MCF 10A (cell line): Measurements from ENCODE around the gene GPR149. TPM values are rescaled to one million over a fixed set of nuclear protein-coding genes. Genes with fewer than 3 reads are reported as not detected.

Experiments used
- BruUV-seq: library from RNA; stranded (reverse); fragments of 400-500 nt; replicated peaks from 2 replicates; lab custom pipeline; 2021; lab: Mats Ljungman, UMichigan
- CTCF ChIA-PET: fragments of 300-600 bp; sonication (Branson Sonifier 250); formaldehyde crosslinking; extraction: SDS; loops from one replicate; lab custom pipeline; 2021; ENCODE audit warnings: antibody characterized with exemption, inconsistent platforms; lab: Yijun Ruan, JAX
- POLR2A ChIA-PET: fragments of 300-600, 350-650 bp; sonication (Branson Sonifier 250); formaldehyde crosslinking; extraction: SDS; loops from one replicate; lab custom pipeline; 2020; ENCODE audit warnings: antibody characterized with exemption, inconsistent platforms; lab: Yijun Ruan, JAX
- DNase-seq: peaks from one replicate; pipeline ENCODE4 v3.0.0-alpha.2; 2018; ENCODE audit not compliant: unreplicated experiment
- H3K27ac Mint-ChIP-seq: one replicate; pipeline ENCODE4 v1.8.0; 2022; ENCODE audit warnings: mild to moderate bottlenecking, low read depth, mixed read lengths; ENCODE audit not compliant: unreplicated experiment
- H3K27me3 Mint-ChIP-seq: one replicate; pipeline ENCODE4 v1.8.0; 2022; ENCODE audit warnings: mixed read lengths; ENCODE audit not compliant: insufficient read depth, unreplicated experiment
- H3K36me3 Mint-ChIP-seq: one replicate; pipeline ENCODE4 v1.8.0; 2022; ENCODE audit warnings: mild to moderate bottlenecking, moderate library complexity, mixed read lengths; ENCODE audit not compliant: insufficient read depth, unreplicated experiment
- H3K4me1 Mint-ChIP-seq: one replicate; pipeline ENCODE4 v1.8.0; 2022; ENCODE audit warnings: mixed read lengths; ENCODE audit not compliant: insufficient read depth, unreplicated experiment
- H3K4me3 Mint-ChIP-seq: one replicate; pipeline ENCODE4 v1.8.0; 2022; ENCODE audit warnings: mild to moderate bottlenecking, moderate library complexity, mixed read lengths; ENCODE audit not compliant: unreplicated experiment
- H3K9me3 Mint-ChIP-seq: one replicate; pipeline ENCODE4 v1.8.0; 2022; ENCODE audit warnings: mixed read lengths; ENCODE audit not compliant: unreplicated experiment
- intact Hi-C: fragments of 100-400 bp; cut with micrococcal nuclease; formaldehyde crosslinking; loops from 2 replicates; pipeline ENCODE4 v1.14.1; 2022
- total RNA-seq: library from RNA; stranded (reverse); gene quantifications from 2 replicates; pipeline ENCODE4 v1.2.3, GENCODE V29; 2022
- TF ChIP-seq, protein P1 (sequence below): fragments of 200-600 bp; IDR thresholded peaks from one replicate; pipeline ENCODE4 v1.8.0; 2022; ENCODE audit warnings: antibody characterized with exemption, mild to moderate bottlenecking; ENCODE audit not compliant: unreplicated experiment

GPR149 gene
- total RNA-seq, 1 experiment from 2014 or later = not detected

DNA sequence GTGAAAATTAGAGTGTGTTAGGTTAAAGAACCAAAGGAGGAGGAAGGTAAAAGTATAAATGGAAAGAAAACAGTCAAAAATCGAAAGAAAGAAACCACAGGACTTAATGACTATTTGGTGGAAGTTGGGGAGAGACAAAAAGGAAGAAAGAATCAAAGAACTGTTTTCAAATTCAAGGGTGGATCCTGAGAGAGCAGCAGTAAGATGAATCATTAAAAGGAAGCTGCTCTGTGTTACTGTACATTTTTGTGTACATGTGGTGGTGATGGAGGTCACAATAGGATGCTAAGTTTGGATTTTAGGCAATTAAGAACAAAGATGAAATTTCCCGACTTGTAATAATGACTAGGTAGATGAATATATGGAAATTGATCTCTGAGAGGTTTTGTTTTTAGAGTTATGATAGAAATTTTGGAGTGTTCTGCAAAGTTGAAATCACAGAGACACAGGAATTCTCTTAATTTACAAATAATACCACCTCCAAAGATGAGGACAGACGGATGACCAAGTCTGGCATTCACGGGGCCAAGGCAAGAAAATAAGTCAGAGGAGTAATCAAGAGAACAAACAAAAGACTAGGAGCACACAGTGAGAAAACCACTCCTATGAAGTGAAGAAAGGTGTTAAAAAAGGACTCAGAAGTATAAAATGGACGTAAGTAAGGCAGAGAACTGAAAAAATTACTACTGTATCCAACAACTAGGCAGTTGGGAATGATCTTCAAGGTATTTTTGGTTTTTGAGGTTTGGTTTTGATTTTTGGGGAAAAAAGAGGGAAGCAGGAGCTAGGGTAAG, 112.8 kb downstream of the GPR149 start:
- H3K9me3 Mint-ChIP-seq = no peaks in the 10 kb centered on the region
- intact Hi-C loops = no loop called here
- ChIA-PET CTCF (interaction anchor here (0.6 kb wide), 1 partner anchor 29 kb away, joined by 3 read pairs; no protein-coding TSS in a partner anchor), POLR2A (interaction anchor here (0.6 to 1.6 kb wide), 2 partner anchors 10 to 13 kb away, joined by 4 read pairs; no protein-coding TSS in a partner anchor)
- TF ChIP-seq, protein P1, sequence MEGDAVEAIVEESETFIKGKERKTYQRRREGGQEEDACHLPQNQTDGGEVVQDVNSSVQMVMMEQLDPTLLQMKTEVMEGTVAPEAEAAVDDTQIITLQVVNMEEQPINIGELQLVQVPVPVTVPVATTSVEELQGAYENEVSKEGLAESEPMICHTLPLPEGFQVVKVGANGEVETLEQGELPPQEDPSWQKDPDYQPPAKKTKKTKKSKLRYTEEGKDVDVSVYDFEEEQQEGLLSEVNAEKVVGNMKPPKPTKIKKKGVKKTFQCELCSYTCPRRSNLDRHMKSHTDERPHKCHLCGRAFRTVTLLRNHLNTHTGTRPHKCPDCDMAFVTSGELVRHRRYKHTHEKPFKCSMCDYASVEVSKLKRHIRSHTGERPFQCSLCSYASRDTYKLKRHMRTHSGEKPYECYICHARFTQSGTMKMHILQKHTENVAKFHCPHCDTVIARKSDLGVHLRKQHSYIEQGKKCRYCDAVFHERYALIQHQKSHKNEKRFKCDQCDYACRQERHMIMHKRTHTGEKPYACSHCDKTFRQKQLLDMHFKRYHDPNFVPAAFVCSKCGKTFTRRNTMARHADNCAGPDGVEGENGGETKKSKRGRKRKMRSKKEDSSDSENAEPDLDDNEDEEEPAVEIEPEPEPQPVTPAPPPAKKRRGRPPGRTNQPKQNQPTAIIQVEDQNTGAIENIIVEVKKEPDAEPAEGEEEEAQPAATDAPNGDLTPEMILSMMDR = no peak
- no peaks in the 10 kb centered on the region for H3K27me3 Mint-ChIP-seq
- no peak overlapping the region for H3K4me3 Mint-ChIP-seq
- BruUV-seq = no TSS peak
- peak overlapping the region; percentile 28 for H3K27ac Mint-ChIP-seq
- DNase-seq = no peak
- peaks cover 43% of the 10 kb centered on the region for H3K36me3 Mint-ChIP-seq
- peaks cover 6% of the 10 kb centered on the region for H3K4me1 Mint-ChIP-seq

DNA sequence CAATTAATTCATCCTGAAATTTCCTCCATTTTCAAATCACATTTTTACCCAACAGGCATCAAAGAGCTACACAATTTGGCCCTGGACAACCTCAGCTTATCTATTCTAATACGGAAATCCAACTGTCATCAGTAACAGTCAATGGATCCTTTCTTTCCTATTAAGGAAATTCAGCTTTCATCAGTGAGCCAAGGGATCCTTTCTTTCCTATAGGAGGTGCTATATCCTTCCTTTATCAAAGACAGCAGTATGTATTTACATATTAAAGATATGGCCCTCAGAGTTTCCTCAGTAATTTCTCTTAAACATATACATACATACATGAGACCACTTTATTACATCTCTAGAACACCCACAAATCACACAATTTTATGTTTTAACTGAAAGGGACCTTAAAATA, 115.8 kb downstream of the GPR149 start:
- peaks cover 62% of the 10 kb centered on the region for H3K36me3 Mint-ChIP-seq
- no peaks in the 10 kb centered on the region for H3K9me3 Mint-ChIP-seq
- H3K4me1 Mint-ChIP-seq = no peaks in the 10 kb centered on the region
- intact Hi-C loops = no loop called here
- DNase-seq = no peak
- H3K27ac Mint-ChIP-seq = peak overlapping the region; percentile 14
- no peak overlapping the region for H3K4me3 Mint-ChIP-seq
- CTCF ChIA-PET = interaction anchor here (1.1 kb wide), 1 partner anchor 12 kb away, joined by 4 read pairs; no protein-coding TSS in a partner anchor
- no TSS peak for BruUV-seq
- TF ChIP-seq, protein P1 = no peak
- H3K27me3 Mint-ChIP-seq = no peaks in the 10 kb centered on the region
- POLR2A ChIA-PET = interaction anchor here (0.5 to 2.8 kb wide), 4 partner anchors 9 to 947 kb away, joined by 3 to 8 read pairs (median 6); no protein-coding TSS in a partner anchor

DNA sequence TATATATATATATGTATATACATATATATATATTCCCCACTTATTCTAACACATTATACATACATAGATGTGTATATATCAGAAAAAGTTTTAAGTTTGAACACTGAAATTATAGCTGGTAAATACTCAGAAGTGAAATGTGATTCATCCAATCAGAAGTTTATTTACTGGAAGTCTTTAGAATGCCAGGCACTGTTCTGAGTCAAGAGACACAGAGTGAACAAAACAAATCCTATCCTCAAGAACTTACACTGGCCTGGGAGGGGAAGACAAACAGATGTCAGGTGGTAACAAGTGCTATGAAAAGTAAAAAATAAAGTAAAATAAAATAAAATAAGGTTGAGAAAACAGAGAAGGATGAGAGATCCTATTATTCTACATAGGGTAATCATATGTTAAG, 119.2 kb downstream of the GPR149 start:
- H3K9me3 Mint-ChIP-seq = no peaks in the 10 kb centered on the region
- H3K4me3 Mint-ChIP-seq = no peak overlapping the region
- no peaks in the 10 kb centered on the region for H3K4me1 Mint-ChIP-seq
- ChIA-PET POLR2A (interaction anchor here (0.6 to 1.2 kb wide), 3 partner anchors 26 to 428 kb away, joined by 3 read pairs; no protein-coding TSS in a partner anchor), CTCF (no interaction called here)
- intact Hi-C loops = no loop called here
- BruUV-seq = no TSS peak
- peak overlapping the region; percentile 59 for H3K27ac Mint-ChIP-seq
- TF ChIP-seq, protein P1 = no peak
- no peak for DNase-seq
- H3K36me3 Mint-ChIP-seq = peaks cover 87% of the 10 kb centered on the region
- no peaks in the 10 kb centered on the region for H3K27me3 Mint-ChIP-seq

DNA sequence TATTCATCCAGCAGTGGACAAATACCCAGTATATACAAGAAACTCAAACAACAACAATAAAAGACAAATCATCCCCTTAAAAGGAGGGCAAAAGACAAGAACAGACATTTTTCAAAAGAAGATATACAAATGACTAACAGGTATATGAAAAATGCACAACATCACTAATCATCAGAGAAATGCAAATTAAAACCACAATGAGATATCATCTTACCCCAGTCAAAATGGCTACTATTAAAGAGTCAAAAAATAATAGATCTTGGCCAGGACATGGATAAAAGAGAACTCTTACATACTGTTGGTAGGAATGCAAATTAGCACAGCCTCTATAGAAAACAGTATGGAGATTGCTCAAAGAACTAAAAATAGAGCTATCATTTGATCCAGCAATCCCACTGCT, 122.6 kb downstream of the GPR149 start:
- TF ChIP-seq, protein P1 = no peak
- peaks cover 93% of the 10 kb centered on the region for H3K36me3 Mint-ChIP-seq
- no peaks in the 10 kb centered on the region for H3K4me1 Mint-ChIP-seq
- no peak for DNase-seq
- POLR2A ChIA-PET = interaction anchor here (1.2 kb wide), 1 partner anchor 10 kb away, joined by 4 read pairs; no protein-coding TSS in a partner anchor
- no TSS peak for BruUV-seq
- H3K4me3 Mint-ChIP-seq = no peak overlapping the region
- CTCF ChIA-PET = interaction anchor here (0.7 kb wide), 1 partner anchor 61 kb away, joined by 3 read pairs; no protein-coding TSS in a partner anchor
- no peaks in the 10 kb centered on the region for H3K27me3 Mint-ChIP-seq
- intact Hi-C loops = no loop called here
- no peak overlapping the region for H3K27ac Mint-ChIP-seq
- no peaks in the 10 kb centered on the region for H3K9me3 Mint-ChIP-seq
